ENCODE data around the gene CLPSL2. TPM values are rescaled to one million over a fixed set of nuclear protein-coding genes. Genes with fewer than 3 reads are reported as not detected.
A peak's percentile ranks its signal among the peaks of the same experiment; 100 is the strongest.

The CLPSL2 gene
- total RNA-seq, 1 experiment from 2014 or later, result 1.7 TPM

GRCh38 chr6:35727231-35727934 lies 49.0 kb upstream of the CLPSL2 start:
- no peaks in the 10 kb centered on the region for H3K9me3 ChIP-seq (ENCODE audit: control insufficient read depth in 1 of 2, insufficient read depth in 1 of 2, low read depth in 1 of 2, low read length in 2 of 2)
- H3K79me2 ChIP-seq (ENCODE audit: insufficient read depth, low read length), result no peaks in the 10 kb centered on the region
- H2AFZ ChIP-seq (ENCODE audit: low read depth, low read length, poor library complexity, severe bottlenecking), result peak overlapping the region; percentile 54
- H3K27ac ChIP-seq (ENCODE audit: low read depth, low read length), result peak overlapping the region; percentile 96
- BruUV-seq (replicated peaks), result TSS peak; percentile 26
- H3K4me3 ChIP-seq (replicated peaks in 1 of 2; ENCODE audit: low read depth in 1 of 2, low read length in 2 of 2), result peak overlapping the region; percentile 66 to 84
- ChIA-PET RAD21 (ENCODE audit: low non-redundant PET in 1 of 2, low total read pairs in 2 of 2, uncharacterized antibody in 2 of 2, unreplicated experiment in 2 of 2) (interaction anchor here in 1 of 2 experiments (0.6 kb wide), 1 partner anchor 128 kb away, joined by 3 read pairs; no protein-coding TSS in a partner anchor), POLR2A (interaction anchor here (1.5 kb wide), 1 partner anchor 231 kb away, joined by 3 read pairs; the partner anchor contains the start of gene TEAD3), CTCF (interaction anchor here (0.9 to 1.5 kb wide), 4 partner anchors 9 to 144 kb away, joined by 3 to 7 read pairs (median 4); partner anchors contain the start of gene ARMC12)
- H3K4me1 ChIP-seq (ENCODE audit: control insufficient read depth in 1 of 2, insufficient read depth in 2 of 2, low read length in 2 of 2), result peaks cover 46 to 73% of the 10 kb centered on the region in 2 experiments
- peak overlapping the region; percentile 99 for H3K4me2 ChIP-seq (ENCODE audit: low read length)
- intact Hi-C loops (cut with micrococcal nuclease), result no loop called here
- H3K9ac ChIP-seq (ENCODE audit: low read length), result peak overlapping the region; percentile 88
- no peaks in the 10 kb centered on the region for H3K9me2 ChIP-seq (ENCODE audit: insufficient read depth)
- TF ChIP-seq POLR2AphosphoS5 (IDR thresholded peaks at IDR 0.05; ENCODE audit: low read depth, low read length) (0 out of 2 replicates have a peak, but pooled peaks have one; percentile 5), CBX3 (IDR thresholded peaks at IDR 0.05; ENCODE audit: low read depth) (no peak), TCF7L2 (IDR thresholded peaks at IDR 0.05; ENCODE audit: borderline replicate concordance, extremely low read depth, insufficient read depth, insufficient read length) (no peak), EZH2 (IDR thresholded peaks at IDR 0.05) (no peak), ELF1 (IDR thresholded peaks at IDR 0.05; ENCODE audit: borderline replicate concordance, low read depth) (no peak)
- H3K27me3 ChIP-seq (ENCODE audit: insufficient read depth, low read length), result no peaks in the 10 kb centered on the region
- DNase-seq (ENCODE audit: low read depth, low spot score), result no peak
- H3K36me3 ChIP-seq (ENCODE audit: control insufficient read depth in 1 of 2, insufficient read depth in 2 of 2, low read length in 2 of 2), result no peaks in the 10 kb centered on the region
- H4K20me1 ChIP-seq (ENCODE audit: insufficient read depth), result no peaks in the 10 kb centered on the region
- peak; percentile 46 for ATAC-seq

- POLR2A ChIA-PET, result interaction anchor here (1.5 kb wide), 1 partner anchor 231 kb away, joined by 3 read pairs; the partner anchor contains the start of gene TEAD3
Observed at GRCh38 chr6:35727935-35728682, 48.3 kb upstream of the CLPSL2 start.

More at GRCh38 chr6:35727935-35728682, 48.3 kb upstream of the CLPSL2 start:
- Histone ChIP-seq H3K36me3 (ENCODE audit: control insufficient read depth in 1 of 2, insufficient read depth in 2 of 2, low read length in 2 of 2) (no peaks in the 10 kb centered on the region), H3K4me2 (ENCODE audit: low read length) (peak overlapping the region; percentile 99), H3K9me3 (ENCODE audit: control insufficient read depth in 1 of 2, insufficient read depth in 1 of 2, low read depth in 1 of 2, low read length in 2 of 2) (no peaks in the 10 kb centered on the region), H3K9ac (ENCODE audit: low read length) (peak overlapping the region; percentile 88), H2AFZ (ENCODE audit: low read depth, low read length, poor library complexity, severe bottlenecking) (peak overlapping the region; percentile 54), H3K9me2 (ENCODE audit: insufficient read depth) (no peaks in the 10 kb centered on the region), H3K4me3 (replicated peaks in 1 of 2; ENCODE audit: low read depth in 1 of 2, low read length in 2 of 2) (peak overlapping the region; percentile 66 to 84), H3K27me3 (ENCODE audit: insufficient read depth, low read length) (no peaks in the 10 kb centered on the region), H4K20me1 (ENCODE audit: insufficient read depth) (no peaks in the 10 kb centered on the region), H3K27ac (ENCODE audit: low read depth, low read length) (peak overlapping the region; percentile 96), H3K4me1 (ENCODE audit: control insufficient read depth in 1 of 2, insufficient read depth in 2 of 2, low read length in 2 of 2) (peaks cover 53 to 81% of the 10 kb centered on the region in 2 experiments), H3K79me2 (ENCODE audit: insufficient read depth, low read length) (no peaks in the 10 kb centered on the region)
- DNase-seq (ENCODE audit: low read depth, low spot score), result no peak
- intact Hi-C loops (cut with micrococcal nuclease), result no loop called here
- TF ChIP-seq POLR2AphosphoS5 (IDR thresholded peaks at IDR 0.05; ENCODE audit: low read depth, low read length) (peak; percentile 44; the same call in 1 of the 2 replicates), TCF7L2 (IDR thresholded peaks at IDR 0.05; ENCODE audit: borderline replicate concordance, extremely low read depth, insufficient read depth, insufficient read length) (peak; percentile 34), SIN3A (IDR thresholded peaks at IDR 0.05; ENCODE audit: low read depth) (no peak), ZFX (IDR thresholded peaks at IDR 0.05) (0 out of 2 replicates have a peak, but pooled peaks have one; percentile 57)
- ATAC-seq, result peak; percentile 48
- ChIA-PET RAD21 (ENCODE audit: low non-redundant PET in 1 of 2, low total read pairs in 2 of 2, uncharacterized antibody in 2 of 2, unreplicated experiment in 2 of 2) (no interaction called here), CTCF (interaction anchor here (1.0 to 1.5 kb wide), 4 partner anchors 9 to 145 kb away, joined by 4 to 7 read pairs (median 4); partner anchors contain the start of gene ARMC12)
- BruUV-seq (replicated peaks), result no TSS peak
